ENCODE data around the gene GPATCH8. TPM values are rescaled to one million over a fixed set of nuclear protein-coding genes. Genes with fewer than 3 reads are reported as not detected.

The GPATCH8 gene
- total RNA-seq, 1 experiment from 2014 or later: 40.8 TPM

- H3K4me1 Mint-ChIP-seq (ENCODE audit: insufficient read depth, unreplicated experiment): peaks cover 9% of the 10 kb centered on the region
- CTCF ChIA-PET: no interaction called here
- no peak overlapping the region for H3K4me3 Mint-ChIP-seq (ENCODE audit: unreplicated experiment)
- H3K27ac Mint-ChIP-seq (ENCODE audit: low read depth, unreplicated experiment): no peak overlapping the region
- TF ChIP-seq, protein P1, sequence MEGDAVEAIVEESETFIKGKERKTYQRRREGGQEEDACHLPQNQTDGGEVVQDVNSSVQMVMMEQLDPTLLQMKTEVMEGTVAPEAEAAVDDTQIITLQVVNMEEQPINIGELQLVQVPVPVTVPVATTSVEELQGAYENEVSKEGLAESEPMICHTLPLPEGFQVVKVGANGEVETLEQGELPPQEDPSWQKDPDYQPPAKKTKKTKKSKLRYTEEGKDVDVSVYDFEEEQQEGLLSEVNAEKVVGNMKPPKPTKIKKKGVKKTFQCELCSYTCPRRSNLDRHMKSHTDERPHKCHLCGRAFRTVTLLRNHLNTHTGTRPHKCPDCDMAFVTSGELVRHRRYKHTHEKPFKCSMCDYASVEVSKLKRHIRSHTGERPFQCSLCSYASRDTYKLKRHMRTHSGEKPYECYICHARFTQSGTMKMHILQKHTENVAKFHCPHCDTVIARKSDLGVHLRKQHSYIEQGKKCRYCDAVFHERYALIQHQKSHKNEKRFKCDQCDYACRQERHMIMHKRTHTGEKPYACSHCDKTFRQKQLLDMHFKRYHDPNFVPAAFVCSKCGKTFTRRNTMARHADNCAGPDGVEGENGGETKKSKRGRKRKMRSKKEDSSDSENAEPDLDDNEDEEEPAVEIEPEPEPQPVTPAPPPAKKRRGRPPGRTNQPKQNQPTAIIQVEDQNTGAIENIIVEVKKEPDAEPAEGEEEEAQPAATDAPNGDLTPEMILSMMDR (IDR thresholded peaks at IDR 0.05; ENCODE audit: unreplicated experiment): no peak
- intact Hi-C loops (cut with micrococcal nuclease): no loop called here
- no TSS peak for BruUV-seq (replicated peaks)
- DNase-seq (ENCODE audit: unreplicated experiment): no peak
- H3K36me3 Mint-ChIP-seq (ENCODE audit: insufficient read depth, unreplicated experiment): peaks cover 26% of the 10 kb centered on the region
- H3K27me3 Mint-ChIP-seq (ENCODE audit: insufficient read depth, unreplicated experiment): no peaks in the 10 kb centered on the region
- no peaks in the 10 kb centered on the region for H3K9me3 Mint-ChIP-seq (ENCODE audit: unreplicated experiment)
- POLR2A ChIA-PET: no interaction called here
These were observed 36.9 kb downstream of the GPATCH8 start for GRCh38 chr17:44466339-44466738.

DNA sequence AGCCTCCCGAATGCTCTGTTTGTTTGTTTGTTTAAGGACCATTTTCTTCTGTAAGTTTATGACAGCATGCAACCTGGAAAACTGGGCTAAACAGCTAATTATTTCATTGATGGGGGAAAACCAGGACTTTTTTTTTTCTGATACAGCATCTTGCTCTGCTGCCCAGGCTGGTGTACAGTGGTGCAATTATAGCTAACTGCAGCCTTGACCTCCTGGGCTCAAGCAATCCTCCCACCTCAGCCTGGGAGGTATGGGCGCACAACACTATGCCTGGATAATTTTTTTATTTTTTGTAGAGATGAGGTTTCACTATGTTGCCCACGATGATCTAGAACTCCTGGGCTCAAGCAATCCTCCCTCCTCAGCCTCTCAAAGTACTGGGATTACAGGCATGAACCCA, 37.3 kb downstream of the GPATCH8 start:
- Mint-ChIP-seq H3K4me1 (ENCODE audit: insufficient read depth, unreplicated experiment) (peaks cover 9% of the 10 kb centered on the region), H3K36me3 (ENCODE audit: insufficient read depth, unreplicated experiment) (peaks cover 26% of the 10 kb centered on the region), H3K9me3 (ENCODE audit: unreplicated experiment) (no peaks in the 10 kb centered on the region), H3K4me3 (ENCODE audit: unreplicated experiment) (no peak overlapping the region), H3K27me3 (ENCODE audit: insufficient read depth, unreplicated experiment) (no peaks in the 10 kb centered on the region), H3K27ac (ENCODE audit: low read depth, unreplicated experiment) (no peak overlapping the region)
- TF ChIP-seq, protein P1 (IDR thresholded peaks at IDR 0.05; ENCODE audit: unreplicated experiment): no peak
- intact Hi-C loops (cut with micrococcal nuclease): no loop called here
- ChIA-PET POLR2A (no interaction called here), CTCF (interaction anchor here (0.7 kb wide), 1 partner anchor 66 kb away, joined by 4 read pairs; no protein-coding TSS in a partner anchor)
- DNase-seq (ENCODE audit: unreplicated experiment): no peak
- BruUV-seq (replicated peaks): no TSS peak

DNA sequence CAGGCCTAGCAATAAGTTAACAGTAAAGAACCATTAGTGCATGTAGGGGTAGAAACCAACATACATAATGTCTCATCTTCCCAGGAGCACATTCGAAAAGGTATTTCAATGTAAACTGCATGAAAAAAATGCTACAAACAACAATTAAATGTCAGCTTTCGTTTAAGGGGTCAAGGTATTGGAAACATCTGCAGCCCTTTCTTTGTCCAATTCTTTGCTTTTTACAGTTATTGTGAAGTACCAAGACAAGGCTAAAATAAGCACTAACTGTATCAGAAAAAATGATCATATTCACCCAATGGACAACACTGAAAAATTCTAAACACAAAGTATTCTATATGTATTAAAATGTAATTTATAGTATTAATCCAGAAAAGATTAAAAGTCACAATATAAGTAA, 37.9 kb downstream of the GPATCH8 start:
- H3K36me3 Mint-ChIP-seq (ENCODE audit: insufficient read depth, unreplicated experiment): peaks cover 26% of the 10 kb centered on the region
- peaks cover 9% of the 10 kb centered on the region for H3K4me1 Mint-ChIP-seq (ENCODE audit: insufficient read depth, unreplicated experiment)
- no peaks in the 10 kb centered on the region for H3K27me3 Mint-ChIP-seq (ENCODE audit: insufficient read depth, unreplicated experiment)
- intact Hi-C loops (cut with micrococcal nuclease): no loop called here
- no TSS peak for BruUV-seq (replicated peaks)
- H3K27ac Mint-ChIP-seq (ENCODE audit: low read depth, unreplicated experiment): no peak overlapping the region
- POLR2A ChIA-PET: no interaction called here
- DNase-seq (ENCODE audit: unreplicated experiment): no peak
- TF ChIP-seq, protein P1 (IDR thresholded peaks at IDR 0.05; ENCODE audit: unreplicated experiment): no peak
- CTCF ChIA-PET: interaction anchor here (0.6 to 0.7 kb wide), 2 partner anchors 66 to 173 kb away, joined by 3 to 4 read pairs; no protein-coding TSS in a partner anchor
- H3K9me3 Mint-ChIP-seq (ENCODE audit: unreplicated experiment): no peaks in the 10 kb centered on the region
- H3K4me3 Mint-ChIP-seq (ENCODE audit: unreplicated experiment): no peak overlapping the region

- Mint-ChIP-seq H3K9me3 (ENCODE audit: unreplicated experiment) (no peaks in the 10 kb centered on the region), H3K4me3 (ENCODE audit: unreplicated experiment) (no peak overlapping the region), H3K27me3 (ENCODE audit: insufficient read depth, unreplicated experiment) (no peaks in the 10 kb centered on the region), H3K27ac (ENCODE audit: low read depth, unreplicated experiment) (peak overlapping the region; percentile 8), H3K36me3 (ENCODE audit: insufficient read depth, unreplicated experiment) (peaks cover 26% of the 10 kb centered on the region), H3K4me1 (ENCODE audit: insufficient read depth, unreplicated experiment) (peaks cover 9% of the 10 kb centered on the region)
- ChIA-PET CTCF (no interaction called here), POLR2A (interaction anchor here (0.6 to 1.2 kb wide), 2 partner anchors 11 to 26 kb away, joined by 3 to 4 read pairs; no protein-coding TSS in a partner anchor)
- intact Hi-C loops (cut with micrococcal nuclease): no loop called here
- TF ChIP-seq, protein P1 (IDR thresholded peaks at IDR 0.05; ENCODE audit: unreplicated experiment): no peak
- no peak for DNase-seq (ENCODE audit: unreplicated experiment)
- BruUV-seq (replicated peaks): no TSS peak
These were observed 39.2 kb downstream of the GPATCH8 start for GRCh38 chr17:44464037-44464436.
